GM19240 (cell line): ENCODE results near the gene STOX2.

Source experiments
- DNase-seq: peaks from one replicate; pipeline ENCODE4 v3.0.0; 2011; ENCODE audit warnings: low spot score; ENCODE audit not compliant: insufficient read length

STOX2 gene

DNA sequence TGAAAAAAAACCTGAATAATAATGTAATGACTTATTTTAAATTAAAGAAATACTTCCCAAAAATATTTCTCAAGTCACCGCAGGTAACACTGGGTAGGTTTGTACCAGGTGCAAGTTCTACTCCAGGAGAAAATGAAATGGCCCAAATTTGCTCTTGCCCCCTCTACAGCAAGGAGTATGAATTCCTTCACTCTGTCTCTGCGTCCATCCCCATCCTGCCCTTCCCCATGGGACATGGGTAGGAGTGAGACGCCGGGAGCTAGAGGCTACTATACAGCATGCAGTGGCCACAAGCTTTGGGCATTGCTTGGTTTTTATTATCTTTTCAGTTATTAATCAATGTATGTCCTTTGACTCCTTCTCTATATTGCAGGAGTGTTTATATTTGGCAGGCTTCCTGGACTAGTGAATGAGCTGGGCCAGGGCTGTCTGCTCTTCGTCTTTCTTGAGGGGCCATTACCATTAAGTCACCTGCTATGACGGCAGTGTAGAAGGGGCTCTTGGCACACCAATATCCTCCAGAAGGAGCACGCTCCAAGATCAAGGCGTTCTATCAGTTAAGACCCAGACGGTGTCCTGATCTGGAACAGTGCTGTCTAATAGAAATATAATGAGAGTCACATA, 162.9 kb downstream of the STOX2 start:
- no peak for DNase-seq
